SKM-1 (cell line): ENCODE data around the gene CNBD2.
A peak's percentile ranks its signal among the peaks of the same experiment; 100 is the strongest.
"Not testable (repeated sequence)": the region's sequence is repeated elsewhere in the genome, so short reads cannot be mapped to it uniquely, and the experiment has no call there.

Experiments
- DNase-seq: peaks from one replicate; lab custom pipeline; 2025; ENCODE audit not compliant: unreplicated experiment; lab: John Stamatoyannopoulos, UW

The CNBD2 gene

GRCh38 chr20:35967979-35968640 lies at the start of gene CNBD2:
CNBD2 (plus strand) TSS chr20:35968590; CDS start chr20:35968763, 173 bp downstream.
- no peak for DNase-seq

GRCh38 chr20:35920523-35920922 lies 47.9 kb upstream of the CNBD2 start:
- no peak for DNase-seq

- no peak for DNase-seq
Observed at GRCh38 chr20:35929301-35929700, 39.1 kb upstream of the CNBD2 start.

GRCh38 chr20:35934050-35934449 lies 34.3 kb upstream of the CNBD2 start:
- DNase-seq = no peak

GRCh38 chr20:35939264-35939663 lies 29.1 kb upstream of the CNBD2 start:
- no peak for DNase-seq

- no peak for DNase-seq
Observed at GRCh38 chr20:35941620-35942019, 26.8 kb upstream of the CNBD2 start.

- peak; percentile 49 for DNase-seq
Observed at GRCh38 chr20:35942243-35942642, 26.1 kb upstream of the CNBD2 start.

GRCh38 chr20:35947489-35947888 lies 20.9 kb upstream of the CNBD2 start:
- DNase-seq = no peak

- DNase-seq = no peak
Observed at GRCh38 chr20:35947907-35948306, 20.5 kb upstream of the CNBD2 start.

- DNase-seq = no peak
Observed at GRCh38 chr20:35950093-35950492, 18.3 kb upstream of the CNBD2 start.

GRCh38 chr20:35952080-35952479 lies 16.3 kb upstream of the CNBD2 start:
- not testable (repeated sequence) for DNase-seq

- DNase-seq = peak; percentile 43
Observed at GRCh38 chr20:35952480-35953386, 15.7 kb upstream of the CNBD2 start.

- DNase-seq = no peak
Observed at GRCh38 chr20:35953387-35954199, 14.8 kb upstream of the CNBD2 start.

GRCh38 chr20:35954200-35954906 lies 14.0 kb upstream of the CNBD2 start, which contains the start of gene SCAND1:
SCAND1 (minus strand) TSS chr20:35954502; CDS start chr20:35954284, 218 bp downstream.
- peak; percentile 95 for DNase-seq

GRCh38 chr20:35954907-35955251 lies 13.5 kb upstream of the CNBD2 start:
- peak; percentile 55 for DNase-seq

GRCh38 chr20:35956616-35957015 lies 11.8 kb upstream of the CNBD2 start:
- no peak for DNase-seq

- DNase-seq = not testable (repeated sequence)
Observed at GRCh38 chr20:35959291-35959690, 9.1 kb upstream of the CNBD2 start.

GRCh38 chr20:35963878-35964277 lies 4.5 kb upstream of the CNBD2 start:
- no peak for DNase-seq

- DNase-seq = no peak
Observed at GRCh38 chr20:35968930-35969329, 540 bp downstream of the CNBD2 start.

GRCh38 chr20:35971981-35972380 lies 3.6 kb downstream of the CNBD2 start:
- no peak for DNase-seq

GRCh38 chr20:35972462-35972861 lies 4.1 kb downstream of the CNBD2 start:
- DNase-seq = no peak
